GM23338 (cell line): Measurements from ENCODE around the gene FRAS1.

Experiments
- CTCF ChIP-seq, 2 experiments: fragments of 200-600 bp in 1 of 2; sonication (generic) in 1 of 2; conservative IDR thresholded peaks; 2 replicates each; pipeline versions ENCODE4 v1.5.1 to v1.6.1; 2016 to 2017; ENCODE audit warnings: antibody characterized with exemption in 2 of 2, low read depth in 2 of 2, mild to moderate bottlenecking in 2 of 2, moderate library complexity in 1 of 2
- ETS1 ChIP-seq: IDR thresholded peaks from 2 replicates; pipeline ENCODE4 v1.6.1; 2016; ENCODE audit warnings: antibody characterized with exemption
- EZH2 ChIP-seq: fragments of 200-600 bp; sonication (generic); IDR thresholded peaks from one replicate; pipeline ENCODE4 v1.8.0; 2017; ENCODE audit warnings: antibody characterized with exemption, mild to moderate bottlenecking, low read depth; ENCODE audit not compliant: unreplicated experiment
- EZH2phosphoT487 ChIP-seq: fragments of 200-600 bp; sonication (generic); IDR thresholded peaks from one replicate; pipeline ENCODE4 v1.8.1; 2018; ENCODE audit warnings: antibody characterized with exemption; ENCODE audit not compliant: unreplicated experiment
- JUNB ChIP-seq: IDR thresholded peaks from one replicate; pipeline ENCODE4 v1.6.1; 2016; ENCODE audit warnings: antibody characterized with exemption; ENCODE audit not compliant: unreplicated experiment
- POLR2AphosphoS5 ChIP-seq: IDR thresholded peaks from 2 replicates; pipeline ENCODE4 v1.6.1; 2016; ENCODE audit warnings: antibody characterized with exemption, low read depth
- STAT1 ChIP-seq: IDR thresholded peaks from one replicate; pipeline ENCODE4 v1.6.1; 2016; ENCODE audit warnings: antibody characterized with exemption; ENCODE audit not compliant: unreplicated experiment
- TF ChIP-seq, protein P1 (sequence below): IDR thresholded peaks from one replicate; pipeline ENCODE4 v1.6.1; 2018; ENCODE audit warnings: antibody characterized with exemption; ENCODE audit not compliant: unreplicated experiment

- TF ChIP-seq CTCF (conservative IDR thresholded peaks at IDR 0.05; ENCODE audit: low read depth in 2 of 2) (no peak), EZH2 (no peak), STAT1 (no peak), ETS1 (no peak), EZH2phosphoT487 (no peak), POLR2AphosphoS5 (no peak), JUNB (no peak)
- TF ChIP-seq, protein P1, sequence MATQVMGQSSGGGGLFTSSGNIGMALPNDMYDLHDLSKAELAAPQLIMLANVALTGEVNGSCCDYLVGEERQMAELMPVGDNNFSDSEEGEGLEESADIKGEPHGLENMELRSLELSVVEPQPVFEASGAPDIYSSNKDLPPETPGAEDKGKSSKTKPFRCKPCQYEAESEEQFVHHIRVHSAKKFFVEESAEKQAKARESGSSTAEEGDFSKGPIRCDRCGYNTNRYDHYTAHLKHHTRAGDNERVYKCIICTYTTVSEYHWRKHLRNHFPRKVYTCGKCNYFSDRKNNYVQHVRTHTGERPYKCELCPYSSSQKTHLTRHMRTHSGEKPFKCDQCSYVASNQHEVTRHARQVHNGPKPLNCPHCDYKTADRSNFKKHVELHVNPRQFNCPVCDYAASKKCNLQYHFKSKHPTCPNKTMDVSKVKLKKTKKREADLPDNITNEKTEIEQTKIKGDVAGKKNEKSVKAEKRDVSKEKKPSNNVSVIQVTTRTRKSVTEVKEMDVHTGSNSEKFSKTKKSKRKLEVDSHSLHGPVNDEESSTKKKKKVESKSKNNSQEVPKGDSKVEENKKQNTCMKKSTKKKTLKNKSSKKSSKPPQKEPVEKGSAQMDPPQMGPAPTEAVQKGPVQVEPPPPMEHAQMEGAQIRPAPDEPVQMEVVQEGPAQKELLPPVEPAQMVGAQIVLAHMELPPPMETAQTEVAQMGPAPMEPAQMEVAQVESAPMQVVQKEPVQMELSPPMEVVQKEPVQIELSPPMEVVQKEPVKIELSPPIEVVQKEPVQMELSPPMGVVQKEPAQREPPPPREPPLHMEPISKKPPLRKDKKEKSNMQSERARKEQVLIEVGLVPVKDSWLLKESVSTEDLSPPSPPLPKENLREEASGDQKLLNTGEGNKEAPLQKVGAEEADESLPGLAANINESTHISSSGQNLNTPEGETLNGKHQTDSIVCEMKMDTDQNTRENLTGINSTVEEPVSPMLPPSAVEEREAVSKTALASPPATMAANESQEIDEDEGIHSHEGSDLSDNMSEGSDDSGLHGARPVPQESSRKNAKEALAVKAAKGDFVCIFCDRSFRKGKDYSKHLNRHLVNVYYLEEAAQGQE = no peak
Observed at GRCh38 chr4:78323439-78323838, 266.3 kb downstream of the FRAS1 start.
